CD14-positive monocyte (primary cell): ENCODE measurements around the gene ZNF501. TPM values are rescaled to one million over a fixed set of nuclear protein-coding genes. Genes with fewer than 3 reads are reported as not detected.
A peak's percentile ranks its signal among the peaks of the same experiment; 100 is the strongest.

Experiments used
- DNase-seq, 3 donors: peaks; one replicate each; pipeline ENCODE4 v3.0.0-alpha.2; 2011 to 2022
- H2AFZ ChIP-seq: 2 replicates; pipeline ENCODE4 v1.6.0; 2012; ENCODE audit warnings: mild to moderate bottlenecking, low read depth, low read length, inconsistent platforms; ENCODE audit not compliant: insufficient read depth, poor library complexity, severe bottlenecking
- H3K27ac ChIP-seq, 2 donors: 1 replicate in 1 of 2; 2 replicates in 1 of 2; pipeline ENCODE4 v1.5.1; 2012 to 2013; ENCODE audit warnings: low read length in 2 of 2, control low read depth in 1 of 2, inconsistent platforms in 1 of 2, low read depth in 1 of 2, mild to moderate bottlenecking in 1 of 2
- H3K27me3 ChIP-seq, 2 donors: one replicate each; pipeline versions ENCODE4 v1.6.0 to v1.6.1; 2011 to 2013; ENCODE audit warnings: low read length in 2 of 2; ENCODE audit not compliant: control insufficient read depth in 2 of 2, insufficient read depth in 2 of 2
- H3K36me3 ChIP-seq, 2 donors: replicated peaks in 1 of 2; 1 replicate in 1 of 2; 2 replicates in 1 of 2; pipeline versions ENCODE4 v1.5.1 to v1.6.1; 2012 to 2013; ENCODE audit warnings: low read length in 2 of 2, control low read depth in 1 of 2, inconsistent platforms in 1 of 2, mild to moderate bottlenecking in 1 of 2; ENCODE audit not compliant: insufficient read depth in 2 of 2, control insufficient read depth in 1 of 2
- H3K4me1 ChIP-seq, 2 donors: 1 replicate in 1 of 2; 2 replicates in 1 of 2; pipeline versions ENCODE4 v1.5.1 to v1.6.1; 2012 to 2013; ENCODE audit warnings: low read length in 2 of 2, control low read depth in 1 of 2, inconsistent platforms in 1 of 2, mild to moderate bottlenecking in 1 of 2, moderate library complexity in 1 of 2; ENCODE audit not compliant: insufficient read depth in 2 of 2, control insufficient read depth in 1 of 2
- H3K4me2 ChIP-seq: replicated peaks from 2 replicates; pipeline ENCODE3; 2012; ENCODE audit warnings: low read length, moderate library complexity, mild to moderate bottlenecking; ENCODE audit not compliant: poor library complexity, severe bottlenecking; ENCODE audit errors: extremely low read depth
- H3K4me3 ChIP-seq, 3 experiments: fragments of 200-600 bp in 1 of 3; sonication (generic) in 1 of 3; replicated peaks in 1 of 3; 1 replicate in 2 of 3; 2 replicates in 1 of 3; pipeline ENCODE4 v1.5.1; 2011 to 2013; ENCODE audit warnings: low read length in 3 of 3, mild to moderate bottlenecking in 3 of 3, control low read depth in 2 of 3, low read depth in 2 of 3, inconsistent platforms in 1 of 3, moderate library complexity in 1 of 3
- H3K79me2 ChIP-seq: 2 replicates; pipeline ENCODE4 v1.6.0; 2012; ENCODE audit warnings: mild to moderate bottlenecking, control low read depth, inconsistent platforms, low read length, moderate library complexity; ENCODE audit not compliant: insufficient read depth
- H3K9ac ChIP-seq: 2 replicates; pipeline ENCODE4 v1.6.0; 2017; ENCODE audit warnings: low read length, mild to moderate bottlenecking; ENCODE audit not compliant: insufficient read depth, poor library complexity, severe bottlenecking
- H3K9me3 ChIP-seq, 2 donors: replicated peaks in 1 of 2; 1 replicate in 1 of 2; 2 replicates in 1 of 2; pipeline versions ENCODE4 v1.5.1 to v1.6.1; 2012 to 2013; ENCODE audit warnings: low read length in 2 of 2, control low read depth in 1 of 2; ENCODE audit not compliant: control insufficient read depth in 1 of 2, insufficient read depth in 1 of 2
- H4K20me1 ChIP-seq: 2 replicates; pipeline ENCODE4 v1.6.0; 2012; ENCODE audit warnings: mild to moderate bottlenecking, low read length, control low read depth, moderate library complexity; ENCODE audit not compliant: insufficient read depth
- H3K27ac Mint-ChIP-seq, 7 donors: one replicate each; pipeline ENCODE4 v1.8.0; 2020; ENCODE audit warnings: mild to moderate bottlenecking in 7 of 7, mixed read lengths in 7 of 7, moderate library complexity in 6 of 7, inconsistent platforms in 2 of 7
- H3K27me3 Mint-ChIP-seq, 3 donors: one replicate each; pipeline ENCODE4 v1.8.0; 2021 to 2022; ENCODE audit warnings: low read depth in 3 of 3, mild to moderate bottlenecking in 3 of 3, mixed read lengths in 3 of 3, moderate library complexity in 3 of 3, inconsistent platforms in 1 of 3
- H3K36me3 Mint-ChIP-seq, 2 donors: one replicate each; pipeline ENCODE4 v1.8.0; 2020; ENCODE audit warnings: mixed read lengths in 2 of 2, inconsistent platforms in 1 of 2, mild to moderate bottlenecking in 1 of 2
- H3K4me1 Mint-ChIP-seq: one replicate; pipeline ENCODE4 v1.8.0; 2020; ENCODE audit warnings: mild to moderate bottlenecking, mixed read lengths
- H3K4me3 Mint-ChIP-seq, 2 donors: one replicate each; pipeline ENCODE4 v1.8.0; 2020; ENCODE audit warnings: mild to moderate bottlenecking in 2 of 2, mixed read lengths in 2 of 2, moderate library complexity in 1 of 2
- H3K9me3 Mint-ChIP-seq, 7 donors: one replicate each; pipeline ENCODE4 v1.8.0; 2020 to 2022; ENCODE audit warnings: mixed read lengths in 7 of 7, mild to moderate bottlenecking in 6 of 7, moderate library complexity in 6 of 7, inconsistent platforms in 2 of 7
- whole genome bisulfite sequencing: methylation state at CpG from one replicate; pipeline ENCODE4 v1.1.5; 2013; ENCODE audit warnings: missing lambda C conversion rate; ENCODE audit not compliant: insufficient coverage; 5-methylcytosine and 5-hydroxymethylcytosine counted together
- intact Hi-C, 2 donors: fragments of 100-400 bp; cut with micrococcal nuclease; formaldehyde crosslinking; loops; one replicate each; pipeline versions ENCODE4 v1.15.0 to v1.15.1; 2023
- polyA plus RNA-seq, 3 donors: library from polyadenylated mRNA; depleted of rRNA in 1 of 3; unstranded in 2 of 3; stranded (reverse) in 1 of 3; fragments of 300-500 nt in 2 of 3; fragments of >200 nt in 1 of 3; fragmentation: Illumina TruSeq in 2 of 3; gene quantifications; 1 replicate in 2 of 3; 2 replicates in 1 of 3; pipeline ENCODE4 v1.2.3, GENCODE V29; 2012 to 2021
- TF ChIP-seq, protein P1 (sequence below): fragments of 200-600 bp; IDR thresholded peaks from one replicate; pipeline ENCODE4 v1.8.0; 2022; ENCODE audit warnings: antibody characterized with exemption, mild to moderate bottlenecking

The ZNF501 gene
- polyA plus RNA-seq, 3 donors: 0.08 to 0.59 (median 0.35) TPM

DNA sequence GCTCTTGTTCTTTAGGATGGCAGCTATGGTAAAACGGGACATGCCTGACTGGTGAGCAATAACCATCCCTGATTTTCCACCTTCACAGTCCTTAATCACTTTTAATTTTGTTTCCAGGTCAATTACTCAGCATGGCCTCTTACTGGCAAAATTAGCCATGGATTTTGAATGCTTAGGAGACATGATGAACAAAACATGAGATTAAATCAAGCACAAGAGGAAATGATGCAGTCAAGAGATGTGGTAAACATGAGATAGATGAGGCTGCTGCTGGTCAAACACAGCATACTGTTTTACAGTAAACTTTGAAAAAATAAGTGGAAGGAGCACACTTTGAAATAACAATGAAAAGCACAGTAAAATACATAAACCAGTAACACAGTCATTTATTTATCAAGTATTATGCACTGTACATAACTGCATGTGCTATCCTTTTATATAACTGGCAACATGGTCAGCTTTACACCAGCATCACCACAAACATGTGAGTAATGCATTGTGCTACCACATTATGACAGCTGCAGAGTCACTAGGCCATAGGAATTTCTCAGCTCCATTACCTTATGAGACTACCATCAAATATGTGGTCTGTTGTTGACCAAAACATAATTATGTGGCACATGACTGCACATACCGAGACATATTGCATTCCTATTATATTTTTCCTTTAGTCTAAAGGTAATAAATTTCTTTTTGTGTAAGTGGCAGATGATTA lies 47.1 kb upstream of the ZNF501 start:
- no peak overlapping the region for H3K27ac Mint-ChIP-seq

DNA sequence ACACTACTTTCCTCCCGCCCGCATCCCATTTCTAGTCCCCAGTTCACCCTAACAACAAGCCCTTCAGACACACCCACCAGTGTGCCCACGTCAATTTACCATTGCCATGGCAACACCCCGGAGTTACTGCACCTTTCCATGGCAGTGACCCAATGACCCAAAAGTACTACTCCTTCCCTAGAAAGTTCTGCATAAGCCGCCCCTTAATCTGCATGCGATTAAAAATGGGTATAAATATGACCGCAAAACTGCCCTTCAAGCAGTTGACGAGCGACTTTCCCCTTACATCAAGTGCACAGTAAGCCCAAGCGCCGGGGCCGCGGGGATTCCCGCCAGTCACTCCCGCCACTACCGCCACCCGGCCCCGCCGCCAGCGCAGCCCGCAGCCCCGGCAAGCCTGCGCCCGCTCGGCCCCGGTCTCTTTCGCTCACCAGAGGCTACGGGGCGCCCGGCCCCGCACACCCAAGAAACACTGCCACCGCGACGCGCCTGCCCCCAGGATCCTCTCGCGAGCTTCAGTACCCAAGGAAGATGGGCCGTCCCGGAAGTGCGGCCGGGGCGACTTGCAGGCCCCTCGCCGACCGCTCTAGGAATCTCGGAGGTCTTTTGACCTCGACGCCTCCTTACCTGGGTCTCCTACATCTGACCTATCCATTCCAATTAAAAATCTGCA lies 44.2 kb upstream of the ZNF501 start:
- TF ChIP-seq, protein P1, sequence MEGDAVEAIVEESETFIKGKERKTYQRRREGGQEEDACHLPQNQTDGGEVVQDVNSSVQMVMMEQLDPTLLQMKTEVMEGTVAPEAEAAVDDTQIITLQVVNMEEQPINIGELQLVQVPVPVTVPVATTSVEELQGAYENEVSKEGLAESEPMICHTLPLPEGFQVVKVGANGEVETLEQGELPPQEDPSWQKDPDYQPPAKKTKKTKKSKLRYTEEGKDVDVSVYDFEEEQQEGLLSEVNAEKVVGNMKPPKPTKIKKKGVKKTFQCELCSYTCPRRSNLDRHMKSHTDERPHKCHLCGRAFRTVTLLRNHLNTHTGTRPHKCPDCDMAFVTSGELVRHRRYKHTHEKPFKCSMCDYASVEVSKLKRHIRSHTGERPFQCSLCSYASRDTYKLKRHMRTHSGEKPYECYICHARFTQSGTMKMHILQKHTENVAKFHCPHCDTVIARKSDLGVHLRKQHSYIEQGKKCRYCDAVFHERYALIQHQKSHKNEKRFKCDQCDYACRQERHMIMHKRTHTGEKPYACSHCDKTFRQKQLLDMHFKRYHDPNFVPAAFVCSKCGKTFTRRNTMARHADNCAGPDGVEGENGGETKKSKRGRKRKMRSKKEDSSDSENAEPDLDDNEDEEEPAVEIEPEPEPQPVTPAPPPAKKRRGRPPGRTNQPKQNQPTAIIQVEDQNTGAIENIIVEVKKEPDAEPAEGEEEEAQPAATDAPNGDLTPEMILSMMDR: no peak
- WGBS: 2% methylated on average over 38 of the region's 48 CpGs
- intact Hi-C loops: no loop called here
- H3K27ac Mint-ChIP-seq: peak overlapping the region in 1 of 7 donors; percentile 9
- H3K79me2 ChIP-seq: no peaks in the 10 kb centered on the region
- no peaks in the 10 kb centered on the region for H4K20me1 ChIP-seq
- H3K36me3 Mint-ChIP-seq: peaks cover 12 to 14% of the 10 kb centered on the region in 2 donors
- peaks cover 49 to 82% of the 10 kb centered on the region in 2 donors for H3K9me3 ChIP-seq
- peak overlapping the region; percentile 60 for H3K9ac ChIP-seq
- H3K9me3 Mint-ChIP-seq: peaks cover 49 to 81% (median 68%) of the 10 kb centered on the region in 7 donors
- H3K4me1 Mint-ChIP-seq: peaks cover 12% of the 10 kb centered on the region
- no peak overlapping the region for H3K27ac ChIP-seq
- peaks cover 7 to 27% (median 15%) of the 10 kb centered on the region in 3 donors for H3K27me3 Mint-ChIP-seq
- H3K4me2 ChIP-seq: peak overlapping the region; percentile 74
- H3K27me3 ChIP-seq: peaks cover 5 to 12% of the 10 kb centered on the region in 2 donors
- peak overlapping the region; percentile 28 to 74 (median 34) for H3K4me3 ChIP-seq
- peaks cover 0 to 5% of the 10 kb centered on the region in 2 donors for H3K4me1 ChIP-seq
- H2AFZ ChIP-seq: peak overlapping the region; percentile 86
- H3K4me3 Mint-ChIP-seq: peak overlapping the region; percentile 76 to 88
- no peaks in the 10 kb centered on the region for H3K36me3 ChIP-seq
- peak in 2 of 3 donors; percentile 4 to 12 for DNase-seq

More for the DNA sequence above, 47.1 kb upstream of the ZNF501 start:
- H3K27me3 ChIP-seq: peaks cover 5 to 12% of the 10 kb centered on the region in 2 donors
- no CpG with 5 or more reads among the region's 2 CpGs for WGBS
- no peaks in the 10 kb centered on the region for H4K20me1 ChIP-seq
- H3K9ac ChIP-seq: no peak overlapping the region
- H3K27ac ChIP-seq: no peak overlapping the region
- H3K4me3 ChIP-seq: no peak overlapping the region
- no peak for DNase-seq
- no peak overlapping the region for H2AFZ ChIP-seq
- peaks cover 39 to 79% of the 10 kb centered on the region in 2 donors for H3K9me3 ChIP-seq
- peaks cover 42 to 79% (median 66%) of the 10 kb centered on the region in 7 donors for H3K9me3 Mint-ChIP-seq
- H3K4me1 ChIP-seq: peaks cover 0 to 5% of the 10 kb centered on the region in 2 donors
- H3K4me2 ChIP-seq: no peak overlapping the region
- no peaks in the 10 kb centered on the region for H3K36me3 ChIP-seq
- H3K27me3 Mint-ChIP-seq: peaks cover 4 to 26% (median 15%) of the 10 kb centered on the region in 3 donors
- intact Hi-C loops: no loop called here
- H3K79me2 ChIP-seq: no peaks in the 10 kb centered on the region
- peaks cover 12 to 14% of the 10 kb centered on the region in 2 donors for H3K36me3 Mint-ChIP-seq
- H3K4me3 Mint-ChIP-seq: no peak overlapping the region
- H3K4me1 Mint-ChIP-seq: peaks cover 12% of the 10 kb centered on the region
- TF ChIP-seq, protein P1: no peak
